ENCODE results near the gene SLC9A9. TPM values are rescaled to one million over a fixed set of nuclear protein-coding genes. Genes with fewer than 3 reads are reported as not detected.

The SLC9A9 gene
- polyA plus RNA-seq, 1 donor from 2014 or later: 0.54 TPM

DNA sequence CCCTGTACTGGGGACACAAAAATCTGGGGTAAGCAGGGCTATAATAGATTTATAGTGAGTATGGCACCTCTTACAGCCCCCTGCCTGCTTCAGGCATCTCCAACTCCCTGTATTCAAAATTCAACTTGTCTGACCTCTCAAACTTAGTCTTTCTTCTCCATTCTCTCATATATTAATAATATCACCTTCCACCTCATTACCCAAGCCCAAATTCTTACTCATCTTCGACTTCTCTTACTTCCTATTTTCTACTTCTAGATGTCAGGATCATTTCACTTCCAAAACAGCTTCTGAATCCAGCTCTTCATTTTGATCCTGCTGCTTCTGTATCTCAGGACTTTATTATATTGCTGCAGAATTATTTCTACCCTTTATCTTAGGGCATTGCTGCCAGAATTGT lies 438.0 kb downstream of the SLC9A9 start:
- H3K27me3 ChIP-seq (ENCODE audit: insufficient read depth, low read depth, low read length): no peaks in the 10 kb centered on the region
- H2AFZ ChIP-seq (ENCODE audit: low read depth, low read length): no peak overlapping the region
- TF ChIP-seq, protein P1, sequence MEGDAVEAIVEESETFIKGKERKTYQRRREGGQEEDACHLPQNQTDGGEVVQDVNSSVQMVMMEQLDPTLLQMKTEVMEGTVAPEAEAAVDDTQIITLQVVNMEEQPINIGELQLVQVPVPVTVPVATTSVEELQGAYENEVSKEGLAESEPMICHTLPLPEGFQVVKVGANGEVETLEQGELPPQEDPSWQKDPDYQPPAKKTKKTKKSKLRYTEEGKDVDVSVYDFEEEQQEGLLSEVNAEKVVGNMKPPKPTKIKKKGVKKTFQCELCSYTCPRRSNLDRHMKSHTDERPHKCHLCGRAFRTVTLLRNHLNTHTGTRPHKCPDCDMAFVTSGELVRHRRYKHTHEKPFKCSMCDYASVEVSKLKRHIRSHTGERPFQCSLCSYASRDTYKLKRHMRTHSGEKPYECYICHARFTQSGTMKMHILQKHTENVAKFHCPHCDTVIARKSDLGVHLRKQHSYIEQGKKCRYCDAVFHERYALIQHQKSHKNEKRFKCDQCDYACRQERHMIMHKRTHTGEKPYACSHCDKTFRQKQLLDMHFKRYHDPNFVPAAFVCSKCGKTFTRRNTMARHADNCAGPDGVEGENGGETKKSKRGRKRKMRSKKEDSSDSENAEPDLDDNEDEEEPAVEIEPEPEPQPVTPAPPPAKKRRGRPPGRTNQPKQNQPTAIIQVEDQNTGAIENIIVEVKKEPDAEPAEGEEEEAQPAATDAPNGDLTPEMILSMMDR (IDR thresholded peaks at IDR 0.05; ENCODE audit: poor library complexity, severe bottlenecking): no peak
- TF ChIP-seq, protein P2, sequence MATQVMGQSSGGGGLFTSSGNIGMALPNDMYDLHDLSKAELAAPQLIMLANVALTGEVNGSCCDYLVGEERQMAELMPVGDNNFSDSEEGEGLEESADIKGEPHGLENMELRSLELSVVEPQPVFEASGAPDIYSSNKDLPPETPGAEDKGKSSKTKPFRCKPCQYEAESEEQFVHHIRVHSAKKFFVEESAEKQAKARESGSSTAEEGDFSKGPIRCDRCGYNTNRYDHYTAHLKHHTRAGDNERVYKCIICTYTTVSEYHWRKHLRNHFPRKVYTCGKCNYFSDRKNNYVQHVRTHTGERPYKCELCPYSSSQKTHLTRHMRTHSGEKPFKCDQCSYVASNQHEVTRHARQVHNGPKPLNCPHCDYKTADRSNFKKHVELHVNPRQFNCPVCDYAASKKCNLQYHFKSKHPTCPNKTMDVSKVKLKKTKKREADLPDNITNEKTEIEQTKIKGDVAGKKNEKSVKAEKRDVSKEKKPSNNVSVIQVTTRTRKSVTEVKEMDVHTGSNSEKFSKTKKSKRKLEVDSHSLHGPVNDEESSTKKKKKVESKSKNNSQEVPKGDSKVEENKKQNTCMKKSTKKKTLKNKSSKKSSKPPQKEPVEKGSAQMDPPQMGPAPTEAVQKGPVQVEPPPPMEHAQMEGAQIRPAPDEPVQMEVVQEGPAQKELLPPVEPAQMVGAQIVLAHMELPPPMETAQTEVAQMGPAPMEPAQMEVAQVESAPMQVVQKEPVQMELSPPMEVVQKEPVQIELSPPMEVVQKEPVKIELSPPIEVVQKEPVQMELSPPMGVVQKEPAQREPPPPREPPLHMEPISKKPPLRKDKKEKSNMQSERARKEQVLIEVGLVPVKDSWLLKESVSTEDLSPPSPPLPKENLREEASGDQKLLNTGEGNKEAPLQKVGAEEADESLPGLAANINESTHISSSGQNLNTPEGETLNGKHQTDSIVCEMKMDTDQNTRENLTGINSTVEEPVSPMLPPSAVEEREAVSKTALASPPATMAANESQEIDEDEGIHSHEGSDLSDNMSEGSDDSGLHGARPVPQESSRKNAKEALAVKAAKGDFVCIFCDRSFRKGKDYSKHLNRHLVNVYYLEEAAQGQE (IDR thresholded peaks at IDR 0.05; ENCODE audit: borderline replicate concordance): no peak
- TF ChIP-seq RAD21 (conservative IDR thresholded peaks at IDR 0.05) (no peak), SMC3 (conservative IDR thresholded peaks at IDR 0.05; ENCODE audit: poor library complexity) (no peak), MXI1 (conservative IDR thresholded peaks at IDR 0.05; ENCODE audit: poor library complexity, severe bottlenecking) (no peak), TAF1 (IDR thresholded peaks at IDR 0.05; ENCODE audit: low read depth) (no peak), EZH2 (IDR thresholded peaks at IDR 0.05; ENCODE audit: borderline replicate concordance, insufficient read depth, low read length, poor library complexity, severe bottlenecking) (no peak), POLR2AphosphoS5 (IDR thresholded peaks at IDR 0.05) (no peak), EP300 (conservative IDR thresholded peaks at IDR 0.05; ENCODE audit: poor library complexity, severe bottlenecking) (no peak)
- H3K79me2 ChIP-seq (replicated peaks; ENCODE audit: insufficient read depth, low read length): no peaks in the 10 kb centered on the region
- H3K9me2 ChIP-seq (ENCODE audit: insufficient read depth, low read length): no peaks in the 10 kb centered on the region
- H3K4me3 ChIP-seq (ENCODE audit: low read length): no peak overlapping the region
- H3K27ac ChIP-seq (ENCODE audit: low read length): no peak overlapping the region
- H3K9ac ChIP-seq (ENCODE audit: low read length): no peak overlapping the region
- H3K9me3 ChIP-seq (ENCODE audit: low read length): no peaks in the 10 kb centered on the region
- no peaks in the 10 kb centered on the region for H3K36me3 ChIP-seq (ENCODE audit: insufficient read depth, low read length)
- H3F3A ChIP-seq (ENCODE audit: insufficient read depth, low read length, poor library complexity, severe bottlenecking): no peaks in the 10 kb centered on the region
- no peak overlapping the region for H3K4me2 ChIP-seq (ENCODE audit: low read length)
- no peaks in the 10 kb centered on the region for H4K20me1 ChIP-seq (ENCODE audit: insufficient read depth)

DNA sequence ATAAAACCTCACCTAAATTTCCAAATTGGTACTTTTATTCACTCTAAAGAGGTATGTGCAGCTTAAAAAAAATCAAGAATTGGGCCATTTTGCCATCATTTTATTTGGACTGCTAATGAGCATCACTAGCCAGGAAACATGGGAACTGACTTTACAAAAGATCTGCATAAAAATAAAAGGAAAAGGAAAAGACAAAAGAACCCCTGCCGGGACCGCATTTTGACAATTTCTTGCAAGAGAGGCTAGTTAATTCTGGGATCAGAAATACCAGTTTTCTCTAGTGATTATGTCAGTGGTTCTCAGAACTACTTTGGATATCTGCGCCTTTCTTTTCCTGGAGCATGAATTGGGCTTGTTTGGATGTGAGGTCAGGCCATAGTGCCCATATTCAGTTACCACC lies 439.5 kb downstream of the SLC9A9 start:
- H3K36me3 ChIP-seq (ENCODE audit: insufficient read depth, low read length): no peaks in the 10 kb centered on the region
- no peak overlapping the region for H3K9ac ChIP-seq (ENCODE audit: low read length)
- H3F3A ChIP-seq (ENCODE audit: insufficient read depth, low read length, poor library complexity, severe bottlenecking): no peaks in the 10 kb centered on the region
- no peaks in the 10 kb centered on the region for H3K27me3 ChIP-seq (ENCODE audit: insufficient read depth, low read depth, low read length)
- no peak overlapping the region for H2AFZ ChIP-seq (ENCODE audit: low read depth, low read length)
- no peaks in the 10 kb centered on the region for H3K9me3 ChIP-seq (ENCODE audit: low read length)
- H3K79me2 ChIP-seq (replicated peaks; ENCODE audit: insufficient read depth, low read length): no peaks in the 10 kb centered on the region
- no peaks in the 10 kb centered on the region for H4K20me1 ChIP-seq (ENCODE audit: insufficient read depth)
- TF ChIP-seq, protein P2 (IDR thresholded peaks at IDR 0.05; ENCODE audit: borderline replicate concordance): no peak
- TF ChIP-seq EP300 (conservative IDR thresholded peaks at IDR 0.05; ENCODE audit: poor library complexity, severe bottlenecking) (no peak), EZH2 (IDR thresholded peaks at IDR 0.05; ENCODE audit: borderline replicate concordance, insufficient read depth, low read length, poor library complexity, severe bottlenecking) (no peak), MXI1 (conservative IDR thresholded peaks at IDR 0.05; ENCODE audit: poor library complexity, severe bottlenecking) (no peak)
- no peaks in the 10 kb centered on the region for H3K9me2 ChIP-seq (ENCODE audit: insufficient read depth, low read length)
- no peak overlapping the region for H3K4me2 ChIP-seq (ENCODE audit: low read length)
- H3K4me3 ChIP-seq (ENCODE audit: low read length): no peak overlapping the region
- H3K27ac ChIP-seq (ENCODE audit: low read length): no peak overlapping the region
